ENCODE measurements around the gene TNFRSF1A. TPM values are rescaled to one million over a fixed set of nuclear protein-coding genes. Genes with fewer than 3 reads are reported as not detected.
A peak's percentile ranks its signal among the peaks of the same experiment; 100 is the strongest.
"Not testable (repeated sequence)": the region's sequence is repeated elsewhere in the genome, so short reads cannot be mapped to it uniquely, and the experiment has no call there.

TNFRSF1A gene
- polyA plus RNA-seq, 2 of the 4 experiments (the other 2 are of a cell fraction) = 416 to 460 TPM

DNA sequence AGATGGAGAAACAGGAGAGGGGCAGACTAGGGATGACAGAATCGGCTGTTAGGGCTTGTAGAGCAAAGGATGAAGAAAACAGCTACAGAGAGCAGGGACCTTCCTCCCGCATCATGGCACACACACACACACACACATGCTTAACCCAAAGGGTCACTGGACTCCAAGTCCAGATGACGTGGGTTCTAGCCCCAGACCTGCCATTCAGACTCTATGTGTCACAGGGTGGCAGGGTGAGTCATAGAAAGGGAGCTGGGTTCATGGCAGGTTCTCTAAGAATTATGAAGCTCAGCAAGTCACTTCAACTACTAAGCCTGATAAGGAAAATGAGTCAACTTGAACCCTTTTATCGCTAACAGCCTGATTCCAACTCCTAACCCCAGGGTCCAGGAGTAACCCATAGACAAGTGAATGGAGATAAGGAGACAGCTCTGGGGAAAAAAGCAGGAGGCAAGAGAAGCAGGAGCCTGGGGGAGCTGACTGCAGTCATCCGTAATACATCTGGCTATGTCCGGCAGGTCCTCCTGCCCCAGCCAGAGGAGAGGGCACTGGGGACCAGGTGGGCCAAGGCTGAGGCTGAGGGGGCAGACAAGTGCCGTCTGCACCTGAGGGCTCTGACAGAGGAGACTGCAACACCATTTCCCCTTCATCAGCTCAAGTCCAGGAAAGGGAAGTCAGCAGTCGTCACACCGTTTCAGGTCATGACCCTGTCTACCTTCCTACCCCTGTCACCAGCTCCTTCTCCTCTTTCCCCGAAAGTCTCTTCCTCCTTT is 3.6 kb upstream of the TNFRSF1A start (continued):
- TF ChIP-seq, protein P1, sequence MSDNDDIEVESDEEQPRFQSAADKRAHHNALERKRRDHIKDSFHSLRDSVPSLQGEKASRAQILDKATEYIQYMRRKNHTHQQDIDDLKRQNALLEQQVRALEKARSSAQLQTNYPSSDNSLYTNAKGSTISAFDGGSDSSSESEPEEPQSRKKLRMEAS (IDR thresholded peaks at IDR 0.05) = peak; percentile 92

DNA sequence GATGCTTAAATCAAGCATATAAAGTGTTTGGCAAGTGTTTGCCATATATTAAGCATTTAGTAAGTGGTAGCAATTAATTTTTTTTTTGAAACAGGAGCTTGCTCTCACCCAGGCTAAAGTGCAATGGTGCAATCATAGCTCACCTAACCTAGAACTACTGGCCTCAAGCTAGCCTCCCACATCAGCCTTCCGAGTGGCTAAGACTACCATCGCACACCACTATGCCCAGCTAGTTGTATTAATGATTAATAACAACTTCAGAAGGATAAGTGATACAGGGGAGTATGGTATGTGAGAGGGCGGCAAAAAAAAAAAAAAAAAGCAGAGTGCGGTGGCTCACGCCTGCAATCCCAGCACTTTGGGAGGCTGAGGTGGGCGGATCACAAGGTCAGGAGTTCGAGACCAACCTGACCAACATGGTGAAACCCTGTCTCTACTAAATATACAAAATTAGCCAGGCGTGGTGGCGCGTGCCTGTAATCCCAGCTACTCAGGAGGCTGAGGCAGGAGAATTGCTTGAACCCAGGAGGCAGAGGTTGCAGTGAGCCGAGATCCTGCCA is 2.3 kb upstream of the TNFRSF1A start:
- POLR2A ChIA-PET = interaction anchor here (0.6 to 1.1 kb wide), 5 partner anchors 9 to 119 kb away, joined by 3 to 11 read pairs (median 4); partner anchors contain the start of gene LTBR

DNA sequence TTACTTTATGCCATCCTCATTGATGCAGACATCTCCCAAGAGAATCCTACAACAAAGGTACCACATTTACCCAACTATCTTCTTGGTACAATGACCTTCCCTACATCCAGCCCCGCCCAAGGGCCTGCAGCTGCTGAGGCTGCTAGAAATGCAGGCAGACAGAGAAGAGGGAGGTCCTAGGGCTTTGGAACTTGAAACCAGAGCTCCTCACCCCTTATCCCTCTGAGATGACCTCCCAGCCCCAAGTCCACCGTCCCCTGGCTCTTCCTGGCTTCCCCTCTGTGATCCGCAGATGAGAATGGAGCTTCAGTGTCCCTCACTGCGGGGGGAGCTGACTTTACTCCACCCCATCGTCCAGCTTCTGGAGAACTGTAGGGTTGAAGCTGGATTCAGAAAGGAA is 1.6 kb upstream of the TNFRSF1A start:
- peaks cover 56% of the 10 kb centered on the region for H3K4me1 ChIP-seq
- CTCF ChIA-PET = interaction anchor here (1.5 to 29.7 kb wide), 7 partner anchors 8 to 122 kb away, joined by 4 to 705 read pairs (median 8); partner anchors contain the start of genes LTBR and SCNN1A
- H3K4me3 ChIP-seq = no peak overlapping the region
- no peaks in the 10 kb centered on the region for H3K9me3 ChIP-seq
- peak overlapping the region; percentile 92 for H3K4me2 ChIP-seq
- DNase-seq (ENCODE audit: low read depth in 1 of 2, low spot score in 1 of 2) (peak in 1 of 2 experiments; percentile 71), FAIRE-seq (no peak), ATAC-seq (peak in 1 of 2 experiments; percentile 35; a peak in 3 of 6 replicates)
- H3K27ac ChIP-seq = peak overlapping the region; percentile 95 to 98
- POLR2A ChIA-PET = interaction anchor here (0.9 to 1.1 kb wide), 2 partner anchors 19 to 40 kb away, joined by 4 to 11 read pairs; partner anchors contain the start of gene LTBR
- no peak for TF ChIP-seq BHLHE40 (IDR thresholded peaks at IDR 0.05; ENCODE audit: low read depth, low read length)
- no peak for TF ChIP-seq RAD21 (conservative IDR thresholded peaks at IDR 0.05 in 1 of 2, IDR thresholded peaks at IDR 0.05 in 1 of 2)
- TF ChIP-seq FOSL2 (IDR thresholded peaks at IDR 0.05) = no peak
- TF ChIP-seq FOSL2 (CRISPR knock-in tag; IDR thresholded peaks at IDR 0.05) = no peak
- TF ChIP-seq MAFK (IDR thresholded peaks at IDR 0.05; ENCODE audit: partially characterized antibody) = peak; percentile 52
- WGBS (ENCODE audit: missing lambda C conversion rate) = 28% methylated on average over 5 of the region's 5 CpGs

More for the DNA sequence above, 2.3 kb upstream of the TNFRSF1A start:
- 62% methylated on average over 11 of the region's 11 CpGs for WGBS (ENCODE audit: missing lambda C conversion rate)
- TF ChIP-seq, protein P1 (IDR thresholded peaks at IDR 0.05) = peak; percentile 38; the same call in 1 of the 2 replicates
- H3K9me3 ChIP-seq; ATAC-seq; FAIRE-seq; DNase-seq (ENCODE audit: low read depth in 1 of 2, low spot score in 1 of 2); H3K4me3 ChIP-seq: not testable (repeated sequence)
- Histone ChIP-seq H3K4me1 (peaks cover 50% of the 10 kb centered on the region), H3K27ac (peak overlapping the region; percentile 95 to 98), H3K4me2 (peak overlapping the region; percentile 92)
- CTCF ChIA-PET = interaction anchor here (1.5 to 29.7 kb wide), 6 partner anchors 9 to 121 kb away, joined by 4 to 705 read pairs (median 8); partner anchors contain the start of genes LTBR and SCNN1A

DNA sequence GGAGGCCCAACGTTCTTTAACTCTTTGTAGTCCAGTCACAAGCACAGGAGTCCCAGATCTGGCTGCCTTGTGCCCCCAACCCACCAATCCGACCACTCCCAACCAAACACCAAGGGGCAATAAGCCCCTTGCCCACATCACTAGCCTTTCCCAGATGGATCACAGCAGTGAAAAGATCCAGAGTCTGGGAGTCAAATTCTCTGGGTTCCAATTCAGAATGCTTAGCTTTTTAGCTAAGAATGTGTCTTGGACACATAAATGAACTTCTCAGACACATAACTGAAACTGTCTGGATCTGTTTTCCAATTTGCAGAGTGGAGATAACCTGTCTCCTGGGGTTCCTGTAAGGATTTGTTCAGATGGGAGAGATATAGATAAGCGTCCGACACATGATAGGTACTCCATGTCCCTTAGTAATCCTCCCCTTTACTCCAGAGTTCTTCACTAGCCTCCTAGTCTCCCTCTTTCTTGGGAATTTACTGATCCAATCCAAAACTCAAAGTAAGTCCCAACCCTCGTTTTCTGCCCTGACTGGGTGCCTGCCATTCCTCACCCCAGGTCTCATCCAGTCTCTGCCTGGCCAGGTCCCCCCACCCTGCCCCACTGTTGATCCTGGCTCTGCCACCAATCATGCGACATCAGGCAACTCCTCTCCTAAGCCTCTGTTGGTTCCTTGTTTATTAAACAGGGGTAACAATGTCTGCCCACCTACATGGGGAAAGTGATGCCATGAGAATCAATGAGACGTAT is 439 bp upstream of the TNFRSF1A start:
- POLR2A ChIA-PET = interaction anchor here (0.6 to 10.1 kb wide), 6 partner anchors 10 to 192 kb away, joined by 3 to 141 read pairs (median 7); partner anchors contain the start of genes GAPDH, LTBR, SCNN1A and VAMP1
- CTCF ChIA-PET = interaction anchor here (0.6 to 29.7 kb wide), 9 partner anchors 7 to 197 kb away, joined by 3 to 705 read pairs (median 5); partner anchors contain the start of gene SCNN1A
- no peaks in the 10 kb centered on the region for H3K9me3 ChIP-seq
- H3K4me2 ChIP-seq = peak overlapping the region; percentile 92
- DNase-seq (ENCODE audit: low read depth in 1 of 2, low spot score in 1 of 2) = no peak
- peaks cover 68% of the 10 kb centered on the region for H3K4me1 ChIP-seq
- TF ChIP-seq EP300 (IDR thresholded peaks at IDR 0.05) (peak in 1 of 2 experiments; percentile 9; a peak in 1 of 5 replicates), ZSCAN20 (CRISPR knock-in tag; IDR thresholded peaks at IDR 0.05) (no peak), JUN (IDR thresholded peaks at IDR 0.05) (peak in 1 of 2 experiments; percentile 20; a peak in 1 of 5 replicates), GATA3 (IDR thresholded peaks at IDR 0.05; ENCODE audit: borderline replicate concordance) (peak; percentile 35; the same call in 1 of the 2 replicates), CHD4 (IDR thresholded peaks at IDR 0.05; ENCODE audit: borderline replicate concordance) (peak; percentile 47; the same call in 1 of the 2 replicates)
- TF ChIP-seq, protein P2, sequence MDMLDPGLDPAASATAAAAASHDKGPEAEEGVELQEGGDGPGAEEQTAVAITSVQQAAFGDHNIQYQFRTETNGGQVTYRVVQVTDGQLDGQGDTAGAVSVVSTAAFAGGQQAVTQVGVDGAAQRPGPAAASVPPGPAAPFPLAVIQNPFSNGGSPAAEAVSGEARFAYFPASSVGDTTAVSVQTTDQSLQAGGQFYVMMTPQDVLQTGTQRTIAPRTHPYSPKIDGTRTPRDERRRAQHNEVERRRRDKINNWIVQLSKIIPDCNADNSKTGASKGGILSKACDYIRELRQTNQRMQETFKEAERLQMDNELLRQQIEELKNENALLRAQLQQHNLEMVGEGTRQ (IDR thresholded peaks at IDR 0.05) = no peak
- TF ChIP-seq, protein P3, sequence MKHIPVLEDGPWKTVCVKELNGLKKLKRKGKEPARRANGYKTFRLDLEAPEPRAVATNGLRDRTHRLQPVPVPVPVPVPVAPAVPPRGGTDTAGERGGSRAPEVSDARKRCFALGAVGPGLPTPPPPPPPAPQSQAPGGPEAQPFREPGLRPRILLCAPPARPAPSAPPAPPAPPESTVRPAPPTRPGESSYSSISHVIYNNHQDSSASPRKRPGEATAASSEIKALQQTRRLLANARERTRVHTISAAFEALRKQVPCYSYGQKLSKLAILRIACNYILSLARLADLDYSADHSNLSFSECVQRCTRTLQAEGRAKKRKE (CRISPR knock-in tag; IDR thresholded peaks at IDR 0.05; ENCODE audit: low read depth) = no peak
- TF ChIP-seq, protein P4, sequence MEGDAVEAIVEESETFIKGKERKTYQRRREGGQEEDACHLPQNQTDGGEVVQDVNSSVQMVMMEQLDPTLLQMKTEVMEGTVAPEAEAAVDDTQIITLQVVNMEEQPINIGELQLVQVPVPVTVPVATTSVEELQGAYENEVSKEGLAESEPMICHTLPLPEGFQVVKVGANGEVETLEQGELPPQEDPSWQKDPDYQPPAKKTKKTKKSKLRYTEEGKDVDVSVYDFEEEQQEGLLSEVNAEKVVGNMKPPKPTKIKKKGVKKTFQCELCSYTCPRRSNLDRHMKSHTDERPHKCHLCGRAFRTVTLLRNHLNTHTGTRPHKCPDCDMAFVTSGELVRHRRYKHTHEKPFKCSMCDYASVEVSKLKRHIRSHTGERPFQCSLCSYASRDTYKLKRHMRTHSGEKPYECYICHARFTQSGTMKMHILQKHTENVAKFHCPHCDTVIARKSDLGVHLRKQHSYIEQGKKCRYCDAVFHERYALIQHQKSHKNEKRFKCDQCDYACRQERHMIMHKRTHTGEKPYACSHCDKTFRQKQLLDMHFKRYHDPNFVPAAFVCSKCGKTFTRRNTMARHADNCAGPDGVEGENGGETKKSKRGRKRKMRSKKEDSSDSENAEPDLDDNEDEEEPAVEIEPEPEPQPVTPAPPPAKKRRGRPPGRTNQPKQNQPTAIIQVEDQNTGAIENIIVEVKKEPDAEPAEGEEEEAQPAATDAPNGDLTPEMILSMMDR (IDR thresholded peaks at IDR 0.05) = no peak
- peak overlapping the region; percentile 95 to 98 for H3K27ac ChIP-seq
- peak overlapping the region; percentile 91 for H3K4me3 ChIP-seq
- peak in 1 of 2 experiments; percentile 4; a peak in 2 of 6 replicates for ATAC-seq
- 33% methylated on average over 7 of the region's 7 CpGs for WGBS (ENCODE audit: missing lambda C conversion rate)
- no peak for FAIRE-seq
